ENCODE data around the gene C15orf39. TPM values are rescaled to one million over a fixed set of nuclear protein-coding genes. Genes with fewer than 3 reads are reported as not detected.

The C15orf39 gene
- total and polyA plus RNA-seq, 2 of the 13 experiments (the other 11 are each of a cell fraction or from before 2014, with no cell fraction given), result 6.2 to 13.5 TPM

DNA sequence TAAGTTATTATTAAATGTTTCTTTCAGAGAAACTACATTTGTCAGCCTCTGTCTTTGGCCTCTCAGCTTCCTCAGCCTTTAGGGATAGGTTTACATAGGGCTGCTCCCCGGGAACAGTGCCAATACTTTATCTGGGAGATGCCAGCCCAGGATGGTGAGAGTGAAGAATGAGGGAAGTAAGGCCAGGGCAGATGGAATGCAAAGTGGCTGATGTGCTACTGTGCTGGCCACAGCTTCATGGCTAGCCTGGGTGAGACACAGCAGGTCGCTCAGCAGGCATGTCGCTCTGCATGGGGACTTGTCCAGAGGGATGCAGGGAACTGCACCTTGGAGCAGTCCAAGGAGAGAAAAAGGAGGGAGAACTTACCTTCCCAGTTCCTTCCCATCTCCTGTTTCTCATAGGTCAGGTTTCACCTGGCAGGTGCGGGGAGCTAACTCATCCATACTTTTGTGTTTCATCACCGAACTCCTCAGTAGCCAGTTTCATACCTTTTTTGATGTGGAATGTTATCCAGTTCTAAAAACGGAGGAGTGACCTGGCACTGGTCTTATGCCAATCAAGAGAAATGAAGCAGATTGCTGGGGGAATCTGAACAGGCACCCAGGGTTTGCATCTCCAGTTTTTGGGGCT lies 30.9 kb upstream of the C15orf39 start (continued):
- TF ChIP-seq ARID5B (CRISPR knock-in tag; IDR thresholded peaks at IDR 0.05) (no peak), NKX3-1 (CRISPR knock-in tag; IDR thresholded peaks at IDR 0.05) (no peak), ZNF260 (CRISPR knock-in tag; IDR thresholded peaks at IDR 0.05; ENCODE audit: borderline replicate concordance, low read depth) (no peak), CCAR2 (optimal IDR thresholded peaks at IDR 0.05; ENCODE audit: low read depth, low read length) (no peak), ZNF20 (CRISPR knock-in tag; IDR thresholded peaks at IDR 0.05) (no peak), CERS6 (CRISPR knock-in tag; IDR thresholded peaks at IDR 0.05) (no peak)

- H3K9ac ChIP-seq (ENCODE audit: insufficient read depth, low read depth, low read length), result no peak overlapping the region
- intact Hi-C loops (cut with micrococcal nuclease; ENCODE audit: unreplicated experiment), result no loop called here
- TF ChIP-seq RAD51 (IDR thresholded peaks at IDR 0.05; ENCODE audit: borderline replicate concordance) (no peak), MIER2 (CRISPR knock-in tag; IDR thresholded peaks at IDR 0.05) (no peak), ATF1 (CRISPR knock-in tag; IDR thresholded peaks at IDR 0.05) (no peak), FOSL2 (CRISPR knock-in tag; IDR thresholded peaks at IDR 0.05) (peak; percentile 66), ZNF496 (CRISPR knock-in tag; IDR thresholded peaks at IDR 0.05; ENCODE audit: insufficient replicate concordance) (no peak), ETV5 (CRISPR knock-in tag; IDR thresholded peaks at IDR 0.05; ENCODE audit: borderline replicate concordance) (peak; percentile 60; the same call in 1 of the 2 replicates), EP300 (IDR thresholded peaks at IDR 0.05; ENCODE audit: low read depth in 2 of 2, low read length in 2 of 2) (peak in 1 of 2 experiments; percentile 28; a peak in 1 of 4 replicates), EP300 (CRISPR knock-in tag; IDR thresholded peaks at IDR 0.05; ENCODE audit: borderline replicate concordance) (no peak)
- TF ChIP-seq, protein P1, sequence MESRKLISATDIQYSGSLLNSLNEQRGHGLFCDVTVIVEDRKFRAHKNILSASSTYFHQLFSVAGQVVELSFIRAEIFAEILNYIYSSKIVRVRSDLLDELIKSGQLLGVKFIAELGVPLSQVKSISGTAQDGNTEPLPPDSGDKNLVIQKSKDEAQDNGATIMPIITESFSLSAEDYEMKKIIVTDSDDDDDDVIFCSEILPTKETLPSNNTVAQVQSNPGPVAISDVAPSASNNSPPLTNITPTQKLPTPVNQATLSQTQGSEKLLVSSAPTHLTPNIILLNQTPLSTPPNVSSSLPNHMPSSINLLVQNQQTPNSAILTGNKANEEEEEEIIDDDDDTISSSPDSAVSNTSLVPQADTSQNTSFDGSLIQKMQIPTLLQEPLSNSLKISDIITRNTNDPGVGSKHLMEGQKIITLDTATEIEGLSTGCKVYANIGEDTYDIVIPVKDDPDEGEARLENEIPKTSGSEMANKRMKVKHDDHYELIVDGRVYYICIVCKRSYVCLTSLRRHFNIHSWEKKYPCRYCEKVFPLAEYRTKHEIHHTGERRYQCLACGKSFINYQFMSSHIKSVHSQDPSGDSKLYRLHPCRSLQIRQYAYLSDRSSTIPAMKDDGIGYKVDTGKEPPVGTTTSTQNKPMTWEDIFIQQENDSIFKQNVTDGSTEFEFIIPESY (CRISPR knock-in tag; IDR thresholded peaks at IDR 0.05), result peak; percentile 59; the same call in 1 of the 2 replicates
- ChIA-PET CTCF (ENCODE audit: low intra/inter-chr PET ratio, low total read pairs) (no interaction called here), POLR2A (no interaction called here)
- DNase-seq (ENCODE audit: low spot score) (peak; percentile 56), ATAC-seq (no peak; the same call in 2 of the 3 replicates), FAIRE-seq (no peak)
- no peak overlapping the region for H2AFZ ChIP-seq (ENCODE audit: low read length)
- H3K79me2 ChIP-seq (ENCODE audit: insufficient read depth, low read length), result no peaks in the 10 kb centered on the region
- H3K36me3 ChIP-seq (replicated peaks in 1 of 2; ENCODE audit: control insufficient read depth in 1 of 2, insufficient read depth in 2 of 2, low read length in 2 of 2), result no peaks in the 10 kb centered on the region
- H3K4me2 ChIP-seq (ENCODE audit: low read depth, low read length), result no peak overlapping the region
- in situ Hi-C loops (cut with HindIII; ENCODE audit: extremely low pct_ligation_motif_present, low pct_unique_long_range_greater_than_20kb), result no loop called here
- no TSS peak for BruUV-seq (replicated peaks)
- H3K27ac ChIP-seq (ENCODE audit: extremely low read length, insufficient read depth, low read length), result no peak overlapping the region
- no peaks in the 10 kb centered on the region; a peak in 1 of 5 replicates for H3K27me3 ChIP-seq (ENCODE audit: control insufficient read depth in 1 of 2, insufficient read depth in 2 of 2, low read length in 2 of 2)
- peaks cover 70% of the 10 kb centered on the region for H3K4me1 ChIP-seq (ENCODE audit: insufficient read depth, low read length)
- WGBS (ENCODE audit: low lambda C conversion rate), result 24% methylated on average over 5 of the region's 5 CpGs
- H3K9me3 ChIP-seq (ENCODE audit: low read length), result no peaks in the 10 kb centered on the region; the same call in 1 of the 2 replicates
- H4K20me1 ChIP-seq (ENCODE audit: insufficient read depth, low read length), result no peaks in the 10 kb centered on the region
- no peak overlapping the region for H3K4me3 ChIP-seq (replicated peaks in 1 of 3; ENCODE audit: insufficient read depth in 1 of 3, low read depth in 2 of 3, low read length in 3 of 3)
Measured at GRCh38 chr15:75171408-75171807, 30.3 kb upstream of the C15orf39 start.

Data from HepG2 (cell line).